Cardiac fibroblast (primary cell): ENCODE results near the gene TRIOBP.

Experiments
- DNase-seq, 2 donors: peaks; one replicate each; pipeline versions ENCODE4 v3.0.0 to v3.0.0-alpha.2; 2010; ENCODE audit warnings: low read depth in 2 of 2
- H3K4me3 ChIP-seq, 2 donors: replicated peaks in 1 of 2; 1 replicate in 1 of 2; 2 replicates in 1 of 2; pipeline ENCODE4 v1.5.1; 2011; ENCODE audit warnings: low read depth in 2 of 2, low read length in 2 of 2, mild to moderate bottlenecking in 2 of 2, moderate library complexity in 1 of 2
- TF ChIP-seq, protein P1 (sequence below): IDR thresholded peaks from one replicate; pipeline ENCODE4 v1.5.1; 2011; ENCODE audit warnings: low read depth, mild to moderate bottlenecking, low read length, inconsistent platforms

TRIOBP gene

DNA sequence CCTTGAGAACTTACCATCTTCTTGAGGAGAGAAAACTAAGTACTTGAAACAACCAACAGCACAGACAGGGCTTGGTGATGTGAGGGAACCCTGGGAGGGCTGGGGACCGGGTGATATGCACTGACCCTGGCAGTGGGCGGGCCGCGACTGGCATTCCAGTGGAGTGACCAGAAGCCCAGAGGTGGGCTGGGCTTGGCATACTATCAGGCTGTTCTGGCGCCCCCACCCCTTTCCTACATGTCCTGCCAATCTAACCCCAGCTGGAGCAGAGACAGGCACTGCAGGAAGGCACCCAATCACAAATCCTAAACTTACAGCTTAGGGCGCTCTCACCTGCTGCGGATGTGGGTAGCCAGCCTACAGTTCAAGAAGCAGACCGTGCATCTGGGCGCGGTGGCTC is 56.9 kb downstream of the TRIOBP start:
- TF ChIP-seq, protein P1, sequence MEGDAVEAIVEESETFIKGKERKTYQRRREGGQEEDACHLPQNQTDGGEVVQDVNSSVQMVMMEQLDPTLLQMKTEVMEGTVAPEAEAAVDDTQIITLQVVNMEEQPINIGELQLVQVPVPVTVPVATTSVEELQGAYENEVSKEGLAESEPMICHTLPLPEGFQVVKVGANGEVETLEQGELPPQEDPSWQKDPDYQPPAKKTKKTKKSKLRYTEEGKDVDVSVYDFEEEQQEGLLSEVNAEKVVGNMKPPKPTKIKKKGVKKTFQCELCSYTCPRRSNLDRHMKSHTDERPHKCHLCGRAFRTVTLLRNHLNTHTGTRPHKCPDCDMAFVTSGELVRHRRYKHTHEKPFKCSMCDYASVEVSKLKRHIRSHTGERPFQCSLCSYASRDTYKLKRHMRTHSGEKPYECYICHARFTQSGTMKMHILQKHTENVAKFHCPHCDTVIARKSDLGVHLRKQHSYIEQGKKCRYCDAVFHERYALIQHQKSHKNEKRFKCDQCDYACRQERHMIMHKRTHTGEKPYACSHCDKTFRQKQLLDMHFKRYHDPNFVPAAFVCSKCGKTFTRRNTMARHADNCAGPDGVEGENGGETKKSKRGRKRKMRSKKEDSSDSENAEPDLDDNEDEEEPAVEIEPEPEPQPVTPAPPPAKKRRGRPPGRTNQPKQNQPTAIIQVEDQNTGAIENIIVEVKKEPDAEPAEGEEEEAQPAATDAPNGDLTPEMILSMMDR, result no peak
- no peak overlapping the region for H3K4me3 ChIP-seq
- peak in 1 of 2 donors; percentile 65 for DNase-seq

DNA sequence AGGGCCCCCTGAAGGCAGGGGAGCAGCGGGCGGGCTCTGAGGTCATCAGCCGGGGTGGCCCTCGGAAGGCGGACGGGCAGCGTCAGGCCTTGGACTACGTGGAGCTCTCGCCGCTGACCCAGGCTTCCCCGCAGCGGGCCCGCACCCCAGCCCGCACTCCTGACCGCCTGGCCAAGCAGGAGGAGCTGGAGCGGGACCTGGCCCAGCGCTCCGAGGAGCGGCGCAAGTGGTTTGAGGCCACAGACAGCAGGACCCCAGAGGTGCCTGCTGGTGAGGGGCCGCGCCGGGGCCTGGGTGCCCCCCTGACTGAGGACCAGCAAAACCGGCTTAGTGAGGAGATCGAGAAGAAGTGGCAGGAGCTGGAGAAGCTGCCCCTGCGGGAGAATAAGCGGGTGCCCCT is 60.8 kb downstream of the TRIOBP start:
- DNase-seq, result no peak
- TF ChIP-seq, protein P1, result no peak
- no peak overlapping the region for H3K4me3 ChIP-seq

DNA sequence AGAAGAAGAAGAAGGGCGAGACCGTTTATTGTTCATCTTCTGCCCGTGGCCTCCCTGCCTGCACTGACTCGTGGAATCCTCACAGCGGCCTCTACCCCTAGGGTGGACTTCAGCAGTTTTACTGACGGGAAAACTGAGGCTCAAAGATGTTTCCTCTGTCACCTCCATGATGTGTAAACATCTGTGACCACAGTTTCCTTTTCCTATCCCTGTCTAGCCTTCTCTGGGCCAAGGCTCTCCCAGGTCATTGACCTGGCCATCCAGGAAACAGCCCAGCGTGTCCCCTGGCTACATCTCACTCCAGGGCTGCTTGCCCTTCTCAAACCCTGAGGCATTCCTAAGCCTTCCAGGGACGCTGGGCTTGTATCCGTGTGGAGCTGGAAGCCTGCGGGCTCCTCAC is 61.8 kb downstream of the TRIOBP start:
- DNase-seq, result no peak
- TF ChIP-seq, protein P1, result no peak
- no peak overlapping the region for H3K4me3 ChIP-seq

DNA sequence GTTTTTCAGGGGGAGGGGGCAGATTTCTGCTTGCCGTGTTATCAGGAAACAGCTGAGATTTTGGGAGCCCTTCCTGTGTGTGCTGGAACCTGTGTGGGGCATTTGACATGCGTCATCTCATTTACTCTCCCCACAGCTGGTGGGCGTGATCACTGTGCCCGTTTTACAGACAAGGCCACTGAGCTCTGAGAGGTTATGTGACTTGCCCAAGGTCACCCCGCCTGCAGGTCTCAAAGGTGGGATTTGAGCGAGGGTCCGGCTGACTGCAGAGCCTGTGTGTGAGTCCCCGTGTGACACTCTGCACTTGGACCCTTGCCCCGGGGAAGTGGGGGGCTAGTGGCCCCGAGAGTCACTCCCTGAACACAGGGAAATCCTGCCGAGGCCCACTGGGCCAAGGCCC is 62.4 kb downstream of the TRIOBP start:
- TF ChIP-seq, protein P1, result no peak
- no peak overlapping the region for H3K4me3 ChIP-seq
- no peak for DNase-seq

DNA sequence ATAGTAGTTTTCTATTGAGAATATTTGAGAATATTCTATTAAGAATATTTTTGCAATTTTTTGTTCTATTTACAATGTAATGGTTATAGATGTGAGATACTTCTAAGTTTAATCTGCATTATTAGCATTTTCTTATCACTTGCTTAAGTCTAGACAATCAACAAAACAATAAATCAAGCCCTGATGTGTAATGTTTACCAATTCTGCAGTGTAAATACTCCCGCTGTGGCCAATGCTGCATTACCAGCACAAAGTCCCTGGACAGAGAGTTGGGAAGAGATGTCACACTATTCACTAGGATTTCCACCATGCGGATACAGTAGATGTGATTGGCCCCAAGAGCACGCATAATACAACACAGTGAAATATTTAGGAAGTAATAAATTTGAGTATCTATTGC is 63.3 kb downstream of the TRIOBP start:
- no peak for DNase-seq
- H3K4me3 ChIP-seq, result no peak overlapping the region
- TF ChIP-seq, protein P1, result no peak

DNA sequence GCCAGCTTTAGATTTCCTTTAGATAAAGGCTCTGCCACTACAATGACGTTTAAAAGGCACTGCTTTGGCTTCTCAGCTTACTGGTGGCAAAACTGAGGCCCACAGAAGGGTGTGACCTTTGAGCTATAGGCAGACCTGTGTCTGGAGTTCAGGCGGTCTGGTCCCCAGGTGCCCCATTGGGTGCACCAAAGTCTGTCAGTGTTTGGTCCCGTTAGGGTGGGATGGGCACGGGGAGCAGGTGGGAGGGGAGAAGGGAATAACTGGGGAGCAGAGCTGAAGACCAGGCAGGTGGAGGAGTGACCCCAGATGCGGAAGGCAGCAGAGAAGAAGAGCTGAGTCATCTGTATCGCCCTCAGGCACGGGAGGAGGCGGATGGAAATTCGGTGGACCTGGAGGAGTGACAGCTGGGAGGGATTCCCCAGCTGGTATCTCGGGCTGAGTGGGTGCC is 65.6 kb downstream of the TRIOBP start:
- no peak for DNase-seq
- H3K4me3 ChIP-seq, result no peak overlapping the region
- TF ChIP-seq, protein P1, result no peak

DNA sequence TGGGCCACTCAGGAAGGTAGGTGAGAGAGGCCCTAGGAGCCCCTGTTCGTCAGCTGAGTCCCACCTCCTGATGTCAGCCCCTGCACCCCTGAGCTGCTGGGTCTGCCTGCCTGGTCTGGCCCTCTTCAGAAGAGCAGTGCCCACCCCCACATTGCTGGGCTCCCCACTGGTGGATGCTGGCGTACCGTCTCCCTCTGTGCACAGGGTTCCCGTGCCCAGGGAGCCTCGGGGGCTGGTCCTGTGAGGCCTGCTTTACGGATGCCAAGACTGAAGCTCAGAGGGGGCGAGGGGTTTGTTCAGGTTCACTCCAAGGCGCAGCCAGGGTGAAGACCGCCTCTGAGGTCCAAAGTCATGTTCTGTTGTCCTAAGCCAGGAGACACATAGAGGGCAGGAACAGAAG is 66.2 kb downstream of the TRIOBP start:
- no peak overlapping the region for H3K4me3 ChIP-seq

More for the DNA sequence above, 66.2 kb downstream of the TRIOBP start:
- TF ChIP-seq, protein P1, result no peak
- no peak for DNase-seq
